SH-SY5Y (cell line): ENCODE data around the gene CBY1.

Source experiments
- GATA2 ChIP-seq: IDR thresholded peaks from 2 replicates; pipeline ENCODE4 v1.6.1; 2011; ENCODE audit warnings: mild to moderate bottlenecking, low read depth, low read length
- GATA3 ChIP-seq: IDR thresholded peaks from 2 replicates; pipeline ENCODE4 v1.6.1; 2011; ENCODE audit warnings: low read depth, mild to moderate bottlenecking, low read length, moderate library complexity

DNA sequence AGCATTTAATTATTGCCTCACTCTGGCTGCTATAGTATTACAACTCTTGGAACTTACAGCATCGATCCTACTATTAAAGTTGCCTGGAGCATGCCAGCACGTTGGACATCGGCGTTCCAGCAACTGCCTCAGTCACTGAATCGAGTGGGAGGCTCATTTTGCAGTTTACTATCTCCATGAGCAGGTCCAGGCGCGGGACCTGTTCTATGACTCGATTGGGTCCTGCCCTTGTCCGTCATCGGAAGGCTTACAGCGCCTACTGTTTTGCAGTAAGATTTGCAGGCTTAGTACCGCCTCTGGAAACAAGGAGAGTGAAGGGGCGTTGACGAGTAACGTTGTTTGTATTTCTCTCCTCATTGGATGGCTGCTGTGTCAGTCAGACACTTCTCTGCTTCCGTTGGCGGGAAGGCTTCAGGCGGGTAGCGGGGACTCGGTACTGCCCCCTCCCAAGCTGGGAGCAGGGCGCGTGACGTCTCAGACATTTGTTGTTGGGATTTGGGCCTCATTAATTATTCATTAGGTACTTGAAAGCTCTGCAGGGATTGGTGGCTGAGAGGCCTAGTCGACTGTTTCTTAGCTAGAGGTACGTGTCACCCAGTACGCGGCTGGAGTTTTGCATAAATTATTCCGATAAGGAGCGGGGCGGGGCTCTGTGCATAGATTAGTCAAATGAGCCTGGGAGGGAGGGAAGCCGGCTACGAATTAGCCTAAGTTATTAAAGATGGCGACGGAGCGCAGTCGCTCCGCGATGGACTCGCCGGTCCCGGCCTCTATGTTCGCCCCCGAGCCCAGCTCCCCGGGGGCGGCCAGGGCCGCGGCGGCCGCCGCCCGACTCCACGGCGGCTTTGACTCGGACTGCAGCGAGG is 49.0 kb downstream of the CBY1 start, which contains the start of gene GTPBP1:
- TF ChIP-seq GATA2 (no peak), GATA3 (no peak)
